ENCODE data around the gene ZFP42.

DNA sequence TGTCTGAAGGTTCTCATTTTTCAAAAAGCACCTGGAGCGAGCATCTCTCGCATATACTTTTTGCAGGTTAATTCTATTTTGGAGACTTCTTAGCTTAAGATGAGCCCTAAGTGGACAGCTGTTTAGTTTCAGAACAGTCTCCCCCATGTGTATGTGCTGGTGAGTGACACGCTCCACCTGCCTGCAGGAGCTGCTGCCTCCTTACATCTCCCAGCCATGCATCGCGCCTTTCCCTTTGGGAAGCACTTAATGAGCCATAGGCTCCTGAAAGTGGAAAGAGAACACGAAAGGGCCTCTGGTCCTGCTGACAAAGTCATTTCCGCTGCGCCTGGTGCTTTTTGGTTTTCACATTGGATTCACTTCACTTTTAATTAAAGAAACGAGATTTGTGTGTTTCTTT, 57.7 kb downstream of the ZFP42 start:
- TF ChIP-seq POLR2A (IDR thresholded peaks at IDR 0.05; ENCODE audit: low read depth, low read length) = no peak
- no peak for TF ChIP-seq TAF1 (IDR thresholded peaks at IDR 0.05; ENCODE audit: borderline replicate concordance, low read depth, low read length)
- TF ChIP-seq POLR2AphosphoS5 (IDR thresholded peaks at IDR 0.05; ENCODE audit: low read depth, low read length) = no peak
